Measurements from ENCODE around the gene EID2.

The EID2 gene

GRCh38 chr19:39494661-39495060 lies 45.3 kb downstream of the EID2 start:
- DNase-seq (ENCODE audit: low read depth, low spot score), result no peak
- no peak overlapping the region for H3K4me3 ChIP-seq (ENCODE audit: low read depth, low read length)
- TF ChIP-seq CTCF (IDR thresholded peaks at IDR 0.05; ENCODE audit: low read depth, low read length), result no peak
- in situ Hi-C loops (cut with HindIII; ENCODE audit: low sequenced_read_pairs), result no loop called here

- no peak for DNase-seq (ENCODE audit: low read depth, low spot score)
- TF ChIP-seq CTCF (IDR thresholded peaks at IDR 0.05; ENCODE audit: low read depth, low read length), result no peak
- in situ Hi-C loops (cut with HindIII; ENCODE audit: low sequenced_read_pairs), result no loop called here
- H3K4me3 ChIP-seq (ENCODE audit: low read depth, low read length), result no peak overlapping the region
Measured at GRCh38 chr19:39492788-39493187, 47.2 kb downstream of the EID2 start.

- no peak for TF ChIP-seq CTCF (IDR thresholded peaks at IDR 0.05; ENCODE audit: low read depth, low read length)
- no peak for DNase-seq (ENCODE audit: low read depth, low spot score)
- no peak overlapping the region for H3K4me3 ChIP-seq (ENCODE audit: low read depth, low read length)
- in situ Hi-C loops (cut with HindIII; ENCODE audit: low sequenced_read_pairs), result no loop called here
Measured at GRCh38 chr19:39492225-39492624, 47.7 kb downstream of the EID2 start.

- DNase-seq (ENCODE audit: low read depth, low spot score), result no peak
- no peak for TF ChIP-seq CTCF (IDR thresholded peaks at IDR 0.05; ENCODE audit: low read depth, low read length)
- H3K4me3 ChIP-seq (ENCODE audit: low read depth, low read length), result no peak overlapping the region
- in situ Hi-C loops (cut with HindIII; ENCODE audit: low sequenced_read_pairs), result no loop called here
Measured at GRCh38 chr19:39489756-39490155, 50.2 kb downstream of the EID2 start.

Measured in astrocyte of the spinal cord (primary cell).